Adrenal gland (tissue), 12 donors: ENCODE results near the gene SOST. TPM values are rescaled to one million over a fixed set of nuclear protein-coding genes. Genes with fewer than 3 reads are reported as not detected.

Experiments
- DNase-seq, 7 donors: peaks; one replicate each; pipeline ENCODE4 v3.0.0-alpha.2; 2019 to 2020
- H3K27ac ChIP-seq, 5 donors: fragments of 200-600 bp; sonication (generic) in 4 of 5; 1 replicate in 3 of 5; 2 replicates in 2 of 5; pipeline versions ENCODE4 v1.5.1 to v1.8.0; 2016 to 2020; ENCODE audit warnings: mild to moderate bottlenecking in 1 of 5
- H3K27me3 ChIP-seq: fragments of 200-600 bp; 2 replicates; pipeline ENCODE4 v1.8.0; 2021
- H3K36me3 ChIP-seq, 2 donors: fragments of 200-600 bp; replicated peaks in 1 of 2; 1 replicate in 1 of 2; 2 replicates in 1 of 2; pipeline versions ENCODE4 v1.5.1 to v1.8.0; 2018 to 2022
- H3K4me1 ChIP-seq, 2 donors: fragments of 200-600 bp; replicated peaks in 1 of 2; 1 replicate in 1 of 2; 2 replicates in 1 of 2; pipeline versions ENCODE4 v1.5.1 to v1.8.0; 2018 to 2021
- H3K4me3 ChIP-seq, 4 donors: fragments of 200-600 bp; sonication (generic) in 3 of 4; one replicate each; pipeline ENCODE4 v1.5.1; 2016 to 2018
- H3K9me3 ChIP-seq, 3 donors: fragments of 200-600 bp; sonication (generic) in 1 of 3; replicated peaks in 1 of 3; 1 replicate in 2 of 3; 2 replicates in 1 of 3; pipeline versions ENCODE4 v1.5.1 to v1.8.0; 2016 to 2021
- POLR2A ChIP-seq, 2 donors: fragments of 450-650 bp; IDR thresholded peaks; one replicate each; pipeline ENCODE4 v1.6.1; 2017; ENCODE audit warnings: antibody characterized with exemption in 2 of 2, mild to moderate bottlenecking in 2 of 2, moderate library complexity in 1 of 2
- WGBS, 4 donors: extraction: QIAGEN DNeasy Blood & Tissue Kit in 2 of 4; methylation state at CpG; one replicate each; pipeline versions ENCODE4 v1.1.5 to v1.1.7; 2013 to 2017; 5-methylcytosine and 5-hydroxymethylcytosine counted together
- intact Hi-C, 2 donors: fragments of 100-400 bp; cut with DNase I; formaldehyde crosslinking; loops; one replicate each; pipeline versions ENCODE4 v1.14.1 to v1.15.0; 2022 to 2023
- polyA plus RNA-seq, 3 donors: library from polyadenylated mRNA; stranded (reverse); fragments of 200-250 nt in 2 of 3; fragments of 350-450 nt in 1 of 3; fragmentation: Illumina TruSeq in 1 of 3; extraction: RNeasy Lipid Tissue Mini Kit (QIAGEN cat#74804) in 1 of 3; gene quantifications; one replicate each; pipeline ENCODE4 v1.2.3, GENCODE V29; 2013 to 2014
- total RNA-seq, 9 donors: library from RNA; depleted of rRNA in 4 of 9; stranded (reverse); fragments of >200 nt in 4 of 9; fragments of 120-200 nt in 1 of 9; fragmentation: NEBNext Ultra II Directional in 1 of 9; extraction: Animal tissue kit (Norgen Biotek cat#: 25700) in 1 of 9; gene quantifications; one replicate each; pipeline versions ENCODE4 v1.1.0 to v1.2.4, GENCODE V29; 2013 to 2023
- TF ChIP-seq, protein P1 (sequence below), 6 experiments: fragments of 450-650 bp in 4 of 6; fragments of 200-600 bp in 2 of 6; sonication (generic) in 1 of 6; IDR thresholded peaks; 1 replicate in 5 of 6; 2 replicates in 1 of 6; pipeline versions ENCODE4 v1.5.1 to v1.8.0; 2016 to 2021; ENCODE audit warnings: antibody characterized with exemption in 6 of 6, mild to moderate bottlenecking in 2 of 6, moderate library complexity in 1 of 6
- donor health status: healthy with polysubstance abuse.
- donor health status: Bipolar disorder and iron deficiency.
- donor health status: DM: yes; HTN: yes; CAD: no.
- donor health status: DM: no; HTN: no; CAD: no.
- donor health status: DM: no; HTN: no; CAD: no.
- donor health status: DM: yes; HTN: yes; CAD: no.

Gene SOST
- total and polyA plus RNA-seq, 12 donors, result not detected

DNA sequence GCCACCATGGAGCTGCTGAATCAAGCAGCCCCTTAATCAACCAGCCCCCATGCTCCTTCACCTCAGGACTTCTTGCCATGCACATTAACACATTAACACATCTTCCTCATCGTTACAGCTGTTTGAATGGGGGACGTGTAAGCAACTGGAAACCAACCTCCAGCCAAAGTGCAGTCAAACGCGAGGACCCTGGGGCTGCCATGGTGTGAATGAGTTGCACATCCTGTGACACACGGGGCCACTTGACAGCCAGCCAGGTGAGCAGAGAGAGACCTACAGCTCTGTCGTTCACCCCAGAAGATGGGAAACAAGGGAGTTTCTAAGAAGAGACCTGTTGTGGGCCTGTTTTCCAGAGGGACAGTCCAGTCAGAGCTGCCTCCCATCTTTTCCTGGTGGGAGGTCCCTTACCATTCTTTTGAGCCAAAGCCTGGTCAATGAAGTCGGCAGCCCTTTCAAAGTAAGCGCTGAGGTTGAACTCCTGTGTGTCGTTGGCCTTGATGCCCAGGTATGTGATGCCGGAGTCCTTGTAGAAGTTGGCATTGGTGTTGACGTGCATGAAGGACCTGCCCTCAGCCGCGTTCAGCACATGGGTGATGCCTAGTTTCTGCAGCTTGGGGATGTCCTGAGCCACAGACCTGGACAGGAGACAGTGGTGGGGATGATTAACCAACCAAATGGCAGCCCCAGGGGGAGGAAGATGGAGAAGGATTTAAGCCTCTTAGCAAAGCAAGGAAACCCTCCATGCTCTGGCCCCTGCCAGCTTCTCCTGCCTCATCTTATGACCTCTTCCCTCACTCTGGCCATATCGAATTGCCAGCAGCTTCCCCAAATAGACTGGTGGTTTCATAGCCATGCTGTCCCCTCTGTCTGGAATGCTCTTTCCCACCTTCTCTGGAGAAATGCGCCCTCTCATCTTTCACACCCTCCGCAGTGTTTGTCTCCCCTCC is 16.0 kb upstream of the SOST start:
- Histone ChIP-seq H3K36me3 (peaks cover 0 to 54% of the 10 kb centered on the region in 2 donors), H3K4me3 (no peak overlapping the region), H3K4me1 (peaks cover 12 to 33% of the 10 kb centered on the region in 2 donors), H3K27me3 (no peaks in the 10 kb centered on the region), H3K9me3 (no peaks in the 10 kb centered on the region), H3K27ac (no peak overlapping the region)
- TF ChIP-seq POLR2A (IDR thresholded peaks at IDR 0.05), result no peak
- TF ChIP-seq, protein P1, sequence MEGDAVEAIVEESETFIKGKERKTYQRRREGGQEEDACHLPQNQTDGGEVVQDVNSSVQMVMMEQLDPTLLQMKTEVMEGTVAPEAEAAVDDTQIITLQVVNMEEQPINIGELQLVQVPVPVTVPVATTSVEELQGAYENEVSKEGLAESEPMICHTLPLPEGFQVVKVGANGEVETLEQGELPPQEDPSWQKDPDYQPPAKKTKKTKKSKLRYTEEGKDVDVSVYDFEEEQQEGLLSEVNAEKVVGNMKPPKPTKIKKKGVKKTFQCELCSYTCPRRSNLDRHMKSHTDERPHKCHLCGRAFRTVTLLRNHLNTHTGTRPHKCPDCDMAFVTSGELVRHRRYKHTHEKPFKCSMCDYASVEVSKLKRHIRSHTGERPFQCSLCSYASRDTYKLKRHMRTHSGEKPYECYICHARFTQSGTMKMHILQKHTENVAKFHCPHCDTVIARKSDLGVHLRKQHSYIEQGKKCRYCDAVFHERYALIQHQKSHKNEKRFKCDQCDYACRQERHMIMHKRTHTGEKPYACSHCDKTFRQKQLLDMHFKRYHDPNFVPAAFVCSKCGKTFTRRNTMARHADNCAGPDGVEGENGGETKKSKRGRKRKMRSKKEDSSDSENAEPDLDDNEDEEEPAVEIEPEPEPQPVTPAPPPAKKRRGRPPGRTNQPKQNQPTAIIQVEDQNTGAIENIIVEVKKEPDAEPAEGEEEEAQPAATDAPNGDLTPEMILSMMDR (IDR thresholded peaks at IDR 0.05), result no peak
- no peak for DNase-seq
- 89 to 97% (median 91%) methylated on average over 10 to 16 of the region's 16 CpGs for WGBS, 4 donors
- intact Hi-C loops, result no loop called here

GRCh38 chr17:43772877-43773648 is 14.5 kb upstream of the SOST start:
- TF ChIP-seq, protein P1 (IDR thresholded peaks at IDR 0.05), result no peak
- TF ChIP-seq POLR2A (IDR thresholded peaks at IDR 0.05), result no peak
- peak overlapping the region in 2 of 5 donors; percentile 53 to 57 for H3K27ac ChIP-seq
- peak in 2 of 7 donors; percentile 56 to 61 for DNase-seq
- 75 to 81% (median 76%) methylated on average over 10 of the region's 10 CpGs for WGBS, 4 donors
- H3K27me3 ChIP-seq, result no peaks in the 10 kb centered on the region
- intact Hi-C loops, result no loop called here
- no peaks in the 10 kb centered on the region for H3K9me3 ChIP-seq
- peaks cover 0 to 69% of the 10 kb centered on the region in 2 donors for H3K36me3 ChIP-seq
- peaks cover 12 to 37% of the 10 kb centered on the region in 2 donors for H3K4me1 ChIP-seq
- no peak overlapping the region for H3K4me3 ChIP-seq

DNA sequence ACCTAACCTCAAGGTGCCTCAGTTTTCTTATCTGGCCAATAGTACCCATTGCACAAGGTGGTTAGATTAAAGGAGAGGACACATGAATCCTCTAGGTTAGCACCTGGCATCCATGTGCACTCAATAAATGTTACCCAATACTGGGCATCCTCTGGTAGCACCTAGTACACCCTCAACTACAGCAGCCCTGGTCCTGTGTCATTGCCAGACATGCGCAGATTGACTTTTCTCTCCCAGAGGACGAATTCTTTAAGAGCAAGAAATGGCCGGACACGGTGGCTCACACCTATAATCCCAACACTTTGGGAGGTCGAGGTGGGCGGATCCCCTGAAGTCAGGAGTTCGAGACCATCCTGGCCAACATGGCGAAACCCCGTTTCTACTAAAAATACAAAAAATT is 12.9 kb upstream of the SOST start:
- no peak for DNase-seq
- Histone ChIP-seq H3K36me3 (peaks cover 0 to 74% of the 10 kb centered on the region in 2 donors), H3K4me3 (no peak overlapping the region), H3K9me3 (no peaks in the 10 kb centered on the region), H3K27ac (no peak overlapping the region), H3K4me1 (peaks cover 0 to 23% of the 10 kb centered on the region in 2 donors), H3K27me3 (no peaks in the 10 kb centered on the region)
- no peak for TF ChIP-seq POLR2A (IDR thresholded peaks at IDR 0.05)
- TF ChIP-seq, protein P1 (IDR thresholded peaks at IDR 0.05), result no peak
- 87 to 94% (median 91%) methylated on average over 9 of the region's 9 CpGs for WGBS, 4 donors
- intact Hi-C loops, result no loop called here

DNA sequence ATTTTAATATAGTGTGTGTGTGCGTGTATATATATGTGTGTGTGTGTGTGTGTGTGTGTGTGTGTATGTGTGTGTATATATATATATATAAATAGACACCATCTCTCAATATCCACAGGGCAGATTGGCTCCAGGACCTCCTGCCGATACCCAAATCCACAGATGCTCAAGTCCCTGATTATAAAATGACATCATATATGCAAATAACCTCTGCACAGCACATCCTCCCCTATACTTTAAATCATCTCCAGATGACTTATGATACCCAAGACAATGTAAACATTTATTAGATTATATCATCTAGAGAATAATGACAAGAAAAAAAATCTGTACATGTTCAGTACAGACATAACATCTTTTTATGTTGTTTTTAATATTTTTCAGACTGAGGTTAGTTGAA is 12.4 kb upstream of the SOST start:
- 83 to 96% (median 89%) methylated on average over 2 of the region's 2 CpGs for WGBS, 4 donors
- Histone ChIP-seq H3K9me3 (no peaks in the 10 kb centered on the region), H3K27ac (no peak overlapping the region), H3K4me3 (no peak overlapping the region), H3K4me1 (peaks cover 0 to 18% of the 10 kb centered on the region in 2 donors), H3K27me3 (no peaks in the 10 kb centered on the region), H3K36me3 (peaks cover 0 to 74% of the 10 kb centered on the region in 2 donors)
- no peak for TF ChIP-seq POLR2A (IDR thresholded peaks at IDR 0.05)
- TF ChIP-seq, protein P1 (IDR thresholded peaks at IDR 0.05), result no peak
- intact Hi-C loops, result no loop called here
- DNase-seq, result no peak
